GM12878 (cell line): ENCODE results near the gene ARHGEF10L. TPM values are rescaled to one million over a fixed set of nuclear protein-coding genes. Genes with fewer than 3 reads are reported as not detected.

ENCODE experiments used
- HDGF ChIP-seq: fragments of 450-650 bp; IDR thresholded peaks from 2 replicates; pipeline ENCODE4 v1.6.1; 2016; ENCODE audit warnings: antibody characterized with exemption
- MAX ChIP-seq: IDR thresholded peaks from 2 replicates; pipeline ENCODE4 v1.6.1; 2012; ENCODE audit warnings: low read depth, low read length, improper control_type of control experiment
- MTA2 ChIP-seq: fragments of 450-650 bp; IDR thresholded peaks from 2 replicates; pipeline ENCODE4 v1.6.1; 2016; ENCODE audit warnings: low read depth, mild to moderate bottlenecking, moderate library complexity
- NRF1 ChIP-seq: conservative IDR thresholded peaks from 2 replicates; pipeline ENCODE4 v1.6.1; 2011; ENCODE audit warnings: mild to moderate bottlenecking, low read depth, low read length, improper control_type of control experiment
- RBBP5 ChIP-seq: fragments of 200-600 bp; sonication (generic); conservative IDR thresholded peaks from 2 replicates; pipeline ENCODE4 v1.6.1; 2016
- SMARCA5 ChIP-seq: fragments of 450-650 bp; IDR thresholded peaks from 2 replicates; pipeline ENCODE4 v1.6.1; 2017; ENCODE audit warnings: mild to moderate bottlenecking
- YBX1 ChIP-seq: fragments of 450-650 bp; IDR thresholded peaks from 2 replicates; pipeline ENCODE4 v1.6.1; 2016; ENCODE audit warnings: antibody characterized with exemption
- ZBTB11 ChIP-seq: fragments of 450-650 bp; formaldehyde crosslinking; IDR thresholded peaks from 2 replicates; pipeline ENCODE4 v1.5.0; 2022; ENCODE audit warnings: mild to moderate bottlenecking, missing genetic modification characterization
- ZNF687 ChIP-seq: fragments of 450-650 bp; IDR thresholded peaks from 2 replicates; pipeline ENCODE4 v1.6.1; 2017; ENCODE audit warnings: mild to moderate bottlenecking, moderate library complexity
- polyA plus RNA-seq, 11 experiments: library from polyadenylated mRNA; depleted of rRNA in 4 of 11; unstranded in 6 of 11; stranded (reverse) in 5 of 11; fragments of >200 nt; fragmentation: Nextera tagmentation in 4 of 11; fragmentation: Illumina TruSeq in 1 of 11; extraction: Ambion mirVana in 4 of 11; extraction: Trizol in 1 of 11; gene quantifications; 1 replicate in 1 of 11; 2 replicates in 10 of 11; pipeline versions ENCODE4 v1.2.1 to v1.2.3, GENCODE V29; 2011 to 2016; ENCODE audit warnings: inconsistent platforms in 2 of 11, missing spikeins in 2 of 11, low read depth in 1 of 11
- total RNA-seq, 4 experiments: library from RNA; depleted of rRNA in 3 of 4; stranded (reverse); fragments of >200 nt in 3 of 4; fragmentation: Illumina TruSeq in 1 of 4; extraction: Trizol in 1 of 4; gene quantifications; 2 replicates each; pipeline versions ENCODE4 v1.2.1 to v1.2.3, GENCODE V29; 2013 to 2021

Gene ARHGEF10L
- total and polyA plus RNA-seq, 10 of the 15 experiments (the other 5 are each of a cell fraction or from before 2014, with no cell fraction given): 0.05 to 0.94 (median 0.28) TPM; not detected in 2

GRCh38 chr1:17724150-17724549 is 184.7 kb downstream of the ARHGEF10L start (continued):
- TF ChIP-seq ZBTB11 (CRISPR knock-in tag): no peak
- TF ChIP-seq YBX1: no peak
- TF ChIP-seq RBBP5: no peak
- no peak for TF ChIP-seq HDGF
- TF ChIP-seq MAX: no peak
- TF ChIP-seq ZNF687: no peak
- no peak for TF ChIP-seq MTA2
- TF ChIP-seq NRF1: no peak
- no peak for TF ChIP-seq SMARCA5
